RWPE1 (cell line): ENCODE data around the gene ARFGAP1.
"Not testable (repeated sequence)": the region's sequence is repeated elsewhere in the genome, so short reads cannot be mapped to it uniquely, and the experiment has no call there.

Experiments
- CTCF ChIA-PET: fragments of 350-600 bp; sonication (Branson Sonifier 250); formaldehyde crosslinking; extraction: SDS; loops from one replicate; lab custom pipeline; 2021; lab: Yijun Ruan, JAX
- POLR2A ChIA-PET: fragments of 400-600 bp; formaldehyde crosslinking; extraction: SDS; loops from one replicate; lab custom pipeline; 2020; ENCODE audit warnings: antibody characterized with exemption; ENCODE audit not compliant: low non-redundant PET; lab: Yijun Ruan, JAX
- DNase-seq: peaks from one replicate; pipeline ENCODE4 v3.0.0; 2012; ENCODE audit warnings: low spot score
- H3K27ac ChIP-seq: fragments of 450-650 bp; 2 replicates; pipeline ENCODE4 v1.5.1; 2017
- TF ChIP-seq, protein P1 (sequence below): fragments of 450-650 bp; conservative IDR thresholded peaks from 2 replicates; pipeline ENCODE4 v1.5.1; 2017; ENCODE audit warnings: low read depth, mild to moderate bottlenecking

ARFGAP1 gene

DNA sequence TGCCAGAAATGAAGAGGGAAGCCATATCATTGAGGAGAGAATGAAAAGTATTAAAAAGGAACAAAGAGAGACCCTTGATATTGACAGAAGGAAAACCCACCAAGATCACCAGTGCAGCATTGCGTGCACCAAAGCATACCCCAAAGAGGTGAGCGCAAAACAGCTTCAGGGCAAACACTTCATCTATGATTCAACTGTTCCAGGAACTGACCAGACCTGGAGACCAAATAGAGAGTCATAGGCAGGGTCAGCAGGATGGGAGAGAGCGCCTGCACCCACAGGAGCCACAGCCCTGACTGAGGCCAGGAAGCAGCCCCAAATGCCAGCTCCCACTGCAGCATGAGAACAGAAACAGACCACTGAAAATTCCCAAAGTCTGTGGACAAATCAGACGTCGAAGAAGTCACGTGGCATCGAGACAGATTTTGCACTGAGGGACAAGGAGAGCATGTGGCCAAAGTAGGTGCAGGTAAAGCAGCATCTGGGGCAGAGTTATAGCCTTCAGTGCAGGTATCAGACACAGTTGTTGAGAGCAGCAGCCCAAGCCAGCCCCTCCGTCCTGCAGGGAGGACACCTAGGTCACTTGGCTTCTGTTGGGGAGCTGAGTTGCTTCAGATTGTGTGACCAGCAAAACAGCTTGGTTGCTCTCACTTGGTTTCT, 59.3 kb downstream of the ARFGAP1 start:
- no peak overlapping the region for H3K27ac ChIP-seq
- ChIA-PET CTCF (interaction anchor here (0.6 to 2.6 kb wide), 4 partner anchors 21 to 165 kb away, joined by 4 to 13 read pairs (median 4); no protein-coding TSS in a partner anchor), POLR2A (no interaction called here)
- DNase-seq, result no peak
- TF ChIP-seq, protein P1, sequence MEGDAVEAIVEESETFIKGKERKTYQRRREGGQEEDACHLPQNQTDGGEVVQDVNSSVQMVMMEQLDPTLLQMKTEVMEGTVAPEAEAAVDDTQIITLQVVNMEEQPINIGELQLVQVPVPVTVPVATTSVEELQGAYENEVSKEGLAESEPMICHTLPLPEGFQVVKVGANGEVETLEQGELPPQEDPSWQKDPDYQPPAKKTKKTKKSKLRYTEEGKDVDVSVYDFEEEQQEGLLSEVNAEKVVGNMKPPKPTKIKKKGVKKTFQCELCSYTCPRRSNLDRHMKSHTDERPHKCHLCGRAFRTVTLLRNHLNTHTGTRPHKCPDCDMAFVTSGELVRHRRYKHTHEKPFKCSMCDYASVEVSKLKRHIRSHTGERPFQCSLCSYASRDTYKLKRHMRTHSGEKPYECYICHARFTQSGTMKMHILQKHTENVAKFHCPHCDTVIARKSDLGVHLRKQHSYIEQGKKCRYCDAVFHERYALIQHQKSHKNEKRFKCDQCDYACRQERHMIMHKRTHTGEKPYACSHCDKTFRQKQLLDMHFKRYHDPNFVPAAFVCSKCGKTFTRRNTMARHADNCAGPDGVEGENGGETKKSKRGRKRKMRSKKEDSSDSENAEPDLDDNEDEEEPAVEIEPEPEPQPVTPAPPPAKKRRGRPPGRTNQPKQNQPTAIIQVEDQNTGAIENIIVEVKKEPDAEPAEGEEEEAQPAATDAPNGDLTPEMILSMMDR, result no peak

DNA sequence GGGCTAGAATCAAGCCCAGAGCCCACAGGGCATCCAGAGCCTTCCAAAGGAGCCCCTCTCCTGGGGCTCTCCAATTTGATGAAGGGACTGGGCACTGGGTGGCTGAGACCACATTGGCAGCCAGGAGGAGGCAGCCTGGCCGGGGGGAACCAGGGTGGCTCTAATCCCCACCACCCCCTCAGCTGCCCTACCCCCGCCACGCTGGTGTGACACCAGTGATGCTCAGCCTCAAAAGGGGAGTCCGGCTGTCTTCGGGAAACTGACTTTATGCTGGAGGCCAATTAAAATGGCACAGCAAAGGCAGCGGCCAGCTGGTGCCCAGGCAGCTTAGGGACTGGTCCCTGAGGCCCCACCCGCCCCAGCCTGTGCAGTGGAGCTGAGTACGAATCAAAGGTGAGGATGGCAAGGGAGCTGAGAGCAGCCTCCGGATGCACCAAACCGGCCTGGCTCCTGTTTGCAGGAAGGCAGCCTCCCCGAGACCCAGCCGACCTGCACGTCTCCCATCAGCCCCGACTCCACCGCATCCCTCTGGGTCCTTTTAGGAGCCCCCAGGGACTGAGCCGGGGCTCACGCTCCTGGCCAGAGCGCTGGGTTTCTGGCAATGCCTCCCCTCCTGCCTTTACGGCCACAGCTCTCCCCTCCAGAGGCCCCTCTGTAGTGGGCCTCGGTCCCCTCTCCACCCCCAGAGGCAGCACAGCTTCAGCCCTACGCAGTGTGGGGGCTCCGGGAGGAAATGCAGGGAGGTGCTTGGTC, 60.1 kb downstream of the ARFGAP1 start:
- TF ChIP-seq, protein P1, result no peak
- no peak overlapping the region for H3K27ac ChIP-seq
- ChIA-PET POLR2A (no interaction called here), CTCF (interaction anchor here (0.6 to 2.6 kb wide), 6 partner anchors 22 to 311 kb away, joined by 3 to 13 read pairs (median 4); no protein-coding TSS in a partner anchor)
- DNase-seq, result no peak

DNA sequence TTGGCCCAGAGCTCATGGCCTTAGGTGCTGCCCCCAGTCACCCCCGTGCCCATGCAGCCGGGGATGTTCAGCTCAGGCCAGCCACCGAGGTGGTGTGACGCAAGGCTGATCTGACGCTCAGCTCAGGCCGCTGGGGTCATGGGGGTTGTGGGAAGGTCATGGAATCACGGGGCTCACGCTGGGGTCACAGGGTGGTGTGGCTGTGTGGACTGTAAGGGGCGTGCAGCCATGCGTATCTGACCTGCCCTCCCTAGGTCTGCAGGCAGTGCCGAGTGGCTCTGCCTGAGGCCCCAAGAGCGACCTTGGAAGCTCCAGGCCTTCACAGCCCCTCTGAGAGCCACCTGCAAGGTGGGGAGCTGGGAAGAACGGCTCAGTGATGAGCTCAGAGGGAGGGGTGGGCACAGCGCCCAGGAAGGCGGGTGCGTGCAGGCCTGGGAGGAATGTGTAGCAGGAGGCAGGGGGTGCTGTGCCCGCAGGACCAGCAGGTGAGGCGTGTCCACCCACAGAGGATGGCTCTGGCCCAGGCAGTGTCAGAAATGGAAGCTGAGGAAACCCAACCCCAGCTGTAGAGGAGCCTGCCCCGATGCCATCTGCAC, 60.7 kb downstream of the ARFGAP1 start:
- ChIA-PET CTCF (interaction anchor here (0.6 to 2.6 kb wide), 7 partner anchors 23 to 310 kb away, joined by 3 to 13 read pairs (median 4); no protein-coding TSS in a partner anchor), POLR2A (interaction anchor here (0.5 kb wide), 1 partner anchor 10 kb away, joined by 4 read pairs; no protein-coding TSS in a partner anchor)
- H3K27ac ChIP-seq, result no peak overlapping the region
- TF ChIP-seq, protein P1, result no peak; the same call in 1 of the 2 replicates
- DNase-seq, result peak; percentile 54

DNA sequence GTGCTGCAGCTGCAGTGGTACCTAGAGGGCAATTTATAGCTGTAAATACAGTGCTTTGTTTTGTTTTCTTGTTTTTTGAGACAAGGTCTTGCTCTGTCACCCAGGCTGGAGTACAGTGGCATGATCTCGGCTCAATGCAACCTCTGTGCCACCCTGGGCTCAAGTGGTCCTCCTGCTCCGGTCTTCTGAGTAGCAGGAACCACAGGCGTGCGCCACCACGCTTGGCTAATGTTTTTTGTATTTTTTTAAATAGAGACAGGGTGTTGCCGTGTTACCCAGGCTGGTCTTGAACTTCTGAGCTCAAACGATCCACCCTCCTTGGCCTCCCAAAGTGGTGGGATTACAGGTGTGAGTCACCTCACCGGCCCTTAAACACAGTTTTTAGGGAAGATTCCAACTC, 61.7 kb downstream of the ARFGAP1 start:
- DNase-seq, result no peak
- H3K27ac ChIP-seq, result no peak overlapping the region
- ChIA-PET CTCF (interaction anchor here (0.8 to 2.6 kb wide), 3 partner anchors 26 to 151 kb away, joined by 3 to 13 read pairs (median 4); no protein-coding TSS in a partner anchor), POLR2A (no interaction called here)
- TF ChIP-seq, protein P1, result no peak

DNA sequence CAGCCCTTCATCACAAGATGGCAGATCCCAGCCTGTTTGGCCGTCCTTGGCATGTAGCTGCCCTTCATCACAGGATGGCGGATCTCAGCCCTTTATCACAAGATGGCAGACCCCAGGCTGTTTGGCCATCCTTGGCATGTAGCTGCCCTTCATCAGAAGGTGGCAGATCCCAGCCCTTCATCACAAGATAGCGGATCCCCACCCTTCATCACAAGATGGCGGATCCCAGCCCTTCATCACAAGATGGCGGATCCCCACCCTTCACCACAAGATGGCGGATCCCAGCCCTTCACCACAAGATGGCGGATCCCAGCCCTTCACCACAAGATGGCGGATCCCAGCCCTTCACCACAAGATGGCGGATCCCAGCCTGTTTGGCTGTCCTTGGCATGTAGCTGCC, 62.4 kb downstream of the ARFGAP1 start:
- H3K27ac ChIP-seq, POLR2A ChIA-PET, DNase-seq: not testable (repeated sequence)
- CTCF ChIA-PET, result interaction anchor here (0.8 kb wide), 1 partner anchor 151 kb away, joined by 4 read pairs; no protein-coding TSS in a partner anchor

DNA sequence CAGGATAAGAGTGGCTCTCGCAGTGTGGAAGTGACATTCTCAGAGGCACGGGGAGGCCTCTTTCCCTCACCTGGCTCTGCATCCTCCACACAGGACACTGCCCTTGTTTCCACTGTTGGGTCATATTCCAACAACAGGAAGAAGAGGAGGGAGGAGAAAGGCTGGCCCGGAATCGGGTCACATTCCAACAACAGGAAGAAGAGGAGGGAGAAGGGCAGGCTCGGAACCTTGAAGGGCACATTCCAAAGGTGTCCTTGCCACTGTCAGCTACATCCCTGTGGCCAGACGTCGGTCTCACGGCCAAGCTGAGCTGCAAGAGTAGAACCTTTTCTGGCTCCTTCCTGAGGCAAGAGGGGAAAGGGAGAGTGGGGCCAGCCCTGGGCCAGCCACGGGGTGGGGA, 63.1 kb downstream of the ARFGAP1 start:
- TF ChIP-seq, protein P1, result no peak
- ChIA-PET POLR2A (no interaction called here), CTCF (no interaction called here)

More for the DNA sequence above, 63.1 kb downstream of the ARFGAP1 start:
- no peak overlapping the region for H3K27ac ChIP-seq
- DNase-seq, result no peak
